K562 (cell line): ENCODE results near the gene GGPS1. TPM values are rescaled to one million over a fixed set of nuclear protein-coding genes. Genes with fewer than 3 reads are reported as not detected.

Experiments used
- ATF3 ChIP-seq, 2 experiments: fragments of 450-650 bp in 1 of 2; sonication (generic) in 1 of 2; formaldehyde crosslinking in 1 of 2; IDR thresholded peaks in 1 of 2; conservative IDR thresholded peaks in 1 of 2; 2 replicates each; pipeline versions ENCODE4 v1.6.1 to v1.8.1; 2016 to 2023; ENCODE audit warnings: mild to moderate bottlenecking in 2 of 2, moderate library complexity in 2 of 2, inconsistent platforms in 1 of 2, missing genetic modification reagents in 1 of 2
- CREB1 ChIP-seq, 2 experiments: sonication (generic) in 1 of 2; formaldehyde crosslinking in 1 of 2; IDR thresholded peaks; 2 replicates each; pipeline versions ENCODE4 v1.6.1 to v1.8.0; 2012 to 2022; ENCODE audit warnings: inconsistent platforms in 1 of 2, mild to moderate bottlenecking in 1 of 2, missing genetic modification reagents in 1 of 2, moderate library complexity in 1 of 2
- DACH1 ChIP-seq: fragments of 450-650 bp; IDR thresholded peaks from 2 replicates; pipeline ENCODE4 v1.6.1; 2018; ENCODE audit not compliant: partially characterized antibody
- E2F8 ChIP-seq: fragments of 450-650 bp; IDR thresholded peaks from 2 replicates; pipeline ENCODE4 v1.7.1; 2018; ENCODE audit warnings: mild to moderate bottlenecking, low read depth; ENCODE audit not compliant: partially characterized antibody
- FOXK1 ChIP-seq: sonication (generic); formaldehyde crosslinking; IDR thresholded peaks from 2 replicates; pipeline ENCODE4 v1.8.0; 2022; ENCODE audit warnings: missing genetic modification reagents, mild to moderate bottlenecking, borderline replicate concordance
- JUND ChIP-seq, 2 experiments: IDR thresholded peaks; 2 replicates in 1 of 2; 3 replicates in 1 of 2; pipeline ENCODE4 v1.6.1; 2011; ENCODE audit warnings: borderline replicate concordance in 2 of 2, low read depth in 2 of 2, low read length in 2 of 2, improper control_type of control experiment in 1 of 2, missing biosample characterization in 1 of 2, missing genetic modification characterization in 1 of 2, missing genetic modification reagents in 1 of 2
- KLF13 ChIP-seq: fragments of 450-650 bp; IDR thresholded peaks from 2 replicates; pipeline ENCODE4 v1.6.1; 2016; ENCODE audit warnings: missing genetic modification characterization, low read depth, mild to moderate bottlenecking, missing compliant biosample characterization, moderate library complexity, borderline replicate concordance
- KLF16 ChIP-seq: IDR thresholded peaks from 2 replicates; pipeline ENCODE4 v1.6.1; 2016; ENCODE audit warnings: antibody characterized with exemption
- MTA3 ChIP-seq: fragments of 450-650 bp; formaldehyde crosslinking; IDR thresholded peaks from 2 replicates; pipeline ENCODE4 v1.6.1; 2017; ENCODE audit warnings: mild to moderate bottlenecking, borderline replicate concordance
- PURB ChIP-seq: sonication (generic); formaldehyde crosslinking; IDR thresholded peaks from 2 replicates; pipeline ENCODE4 v1.9.0; 2021; ENCODE audit warnings: low read depth, mild to moderate bottlenecking, missing genetic modification reagents
- SMARCA4 ChIP-seq: fragments of 450-650 bp; IDR thresholded peaks from 2 replicates; pipeline ENCODE4 v1.6.1; 2016
- SRSF1 ChIP-seq: fragments of 200-400 bp; formaldehyde crosslinking; IDR thresholded peaks from 2 replicates; pipeline ENCODE4 v1.6.1; 2017; ENCODE audit warnings: mild to moderate bottlenecking, low read depth, low read length, moderate library complexity
- TSHZ1 ChIP-seq: fragments of 250-450 bp; sonication (Bioruptor Pico); IDR thresholded peaks from 2 replicates; pipeline ENCODE4 v1.4.0; 2020; ENCODE audit warnings: mild to moderate bottlenecking, moderate library complexity
- USF2 ChIP-seq: sonication (generic); formaldehyde crosslinking; IDR thresholded peaks from 2 replicates; pipeline ENCODE4 v1.5.0; 2020; ENCODE audit warnings: missing genetic modification reagents
- XRCC3 ChIP-seq: fragments of 450-650 bp; IDR thresholded peaks from 2 replicates; pipeline ENCODE4 v1.6.1; 2017; ENCODE audit warnings: mild to moderate bottlenecking, moderate library complexity
- XRCC4 ChIP-seq: IDR thresholded peaks from one replicate; pipeline ENCODE4 v1.6.1; 2011; ENCODE audit not compliant: insufficient read depth, insufficient read length; ENCODE audit errors: extremely low read depth
- ZNF311 ChIP-seq: fragments of 250-450 bp; sonication (Bioruptor Pico); IDR thresholded peaks from 2 replicates; pipeline ENCODE4 v1.4.0; 2020; ENCODE audit warnings: mild to moderate bottlenecking, moderate library complexity
- polyA plus RNA-seq, 8 experiments: library from polyadenylated mRNA; depleted of rRNA in 4 of 8; stranded (reverse) in 5 of 8; unstranded in 3 of 8; fragments of >200 nt; fragmentation: Nextera tagmentation in 2 of 8; fragmentation: Illumina TruSeq in 1 of 8; extraction: Ambion mirVana in 2 of 8; extraction: Trizol in 1 of 8; gene quantifications; 2 replicates each; pipeline versions ENCODE4 v1.2.1 to v1.2.3, GENCODE V29; 2011 to 2014; ENCODE audit warnings: inconsistent platforms in 1 of 8, missing spikeins in 1 of 8
- total RNA-seq, 7 experiments: library from RNA; depleted of rRNA in 6 of 7; stranded (reverse); fragments of >200 nt in 6 of 7; fragmentation: Illumina TruSeq in 2 of 7; extraction: Trizol in 2 of 7; gene quantifications; 2 replicates each; pipeline versions ENCODE4 v1.2.1 to v1.2.3, GENCODE V29; 2011 to 2021; ENCODE audit warnings: low replicate concordance in 1 of 7

GGPS1 gene
- total and polyA plus RNA-seq, 9 of the 15 experiments (the other 6 are each of a cell fraction or from before 2014, with no cell fraction given): 18.8 to 104 (median 56.3) TPM

- TF ChIP-seq KLF13 (tag) (no peak), ZNF311 (CRISPR knock-in tag) (no peak), SMARCA4 (peak; percentile 70; the same call in 1 of the 2 replicates), CREB1 (IDR thresholded peaks at IDR 0.05) (peak; percentile 56; the same call in 1 of the 2 replicates), CREB1 (CRISPR knock-in tag; IDR thresholded peaks at IDR 0.05) (peak; percentile 74; the same call in 1 of the 2 replicates), TSHZ1 (CRISPR knock-in tag) (no peak), E2F8 (peak; percentile 13), DACH1 (no peak), PURB (CRISPR knock-in tag) (no peak), USF2 (CRISPR knock-in tag) (peak; percentile 91), XRCC4 (no peak), SRSF1 (no peak), JUND (IDR thresholded peaks at IDR 0.05; ENCODE audit: borderline replicate concordance, low read depth, low read length) (peak; percentile 69), JUND (tag; IDR thresholded peaks at IDR 0.05; ENCODE audit: borderline replicate concordance, low read depth, low read length) (peak; percentile 30; the same call in 1 of the 3 replicates), MTA3 (peak; percentile 82; the same call in 1 of the 2 replicates), ATF3 (IDR thresholded peaks at IDR 0.05) (peak; percentile 61), ATF3 (CRISPR knock-in tag; conservative IDR thresholded peaks at IDR 0.05) (peak; percentile 41), XRCC3 (no peak), FOXK1 (CRISPR knock-in tag) (peak; percentile 60; the same call in 1 of the 2 replicates), KLF16 (no peak)
Observed at GRCh38 chr1:235367000-235367908, 38.9 kb downstream of the GGPS1 start, which contains the start of gene TBCE (continued).
